Calu3 (cell line): Measurements from ENCODE around the gene INTS13. TPM values are rescaled to one million over a fixed set of nuclear protein-coding genes. Genes with fewer than 3 reads are reported as not detected.

ENCODE experiments used
- BruUV-seq: library from RNA; stranded (reverse); fragments of 400-500 nt; replicated peaks from 2 replicates; lab custom pipeline; 2021; lab: Mats Ljungman, UMichigan
- CTCF ChIA-PET: fragments of 300-600 bp; sonication (Branson Sonifier 250); formaldehyde crosslinking; loops from one replicate; lab custom pipeline; 2022; ENCODE audit warnings: antibody characterized with exemption; lab: Charles Lee
- DNase-seq: peaks from one replicate; pipeline ENCODE4 v3.0.0; 2022
- H3K27ac Mint-ChIP-seq: one replicate; pipeline ENCODE4 v1.8.0; 2022; ENCODE audit warnings: mixed read lengths; ENCODE audit not compliant: unreplicated experiment
- H3K27me3 Mint-ChIP-seq: one replicate; pipeline ENCODE4 v1.8.0; 2022; ENCODE audit warnings: mixed read lengths; ENCODE audit not compliant: unreplicated experiment
- H3K36me3 Mint-ChIP-seq: one replicate; pipeline ENCODE4 v1.8.0; 2022; ENCODE audit warnings: mild to moderate bottlenecking, moderate library complexity, mixed read lengths; ENCODE audit not compliant: insufficient read depth, unreplicated experiment
- H3K4me1 Mint-ChIP-seq: one replicate; pipeline ENCODE4 v1.8.0; 2022; ENCODE audit warnings: mild to moderate bottlenecking, low read depth, mixed read lengths; ENCODE audit not compliant: unreplicated experiment
- H3K4me3 Mint-ChIP-seq: one replicate; pipeline ENCODE4 v1.8.0; 2022; ENCODE audit warnings: mild to moderate bottlenecking, low read depth, moderate library complexity, mixed read lengths; ENCODE audit not compliant: unreplicated experiment
- H3K9me3 Mint-ChIP-seq: one replicate; pipeline ENCODE4 v1.8.0; 2022; ENCODE audit warnings: low read depth, mixed read lengths; ENCODE audit not compliant: unreplicated experiment
- intact Hi-C: fragments of 100-400 bp; cut with micrococcal nuclease; formaldehyde crosslinking; loops from one replicate; pipeline ENCODE4 v1.10.0; 2022; ENCODE audit not compliant: unreplicated experiment
- total RNA-seq: library from RNA; stranded (reverse); gene quantifications from 2 replicates; pipeline ENCODE4 v1.2.3, GENCODE V29; 2022
- TF ChIP-seq, protein P1 (sequence below): fragments of 200-600 bp; IDR thresholded peaks from one replicate; pipeline ENCODE4 v1.8.0; 2022; ENCODE audit warnings: antibody characterized with exemption; ENCODE audit not compliant: unreplicated experiment

INTS13 gene
- total RNA-seq, 1 experiment from 2014 or later: 35.0 TPM

DNA sequence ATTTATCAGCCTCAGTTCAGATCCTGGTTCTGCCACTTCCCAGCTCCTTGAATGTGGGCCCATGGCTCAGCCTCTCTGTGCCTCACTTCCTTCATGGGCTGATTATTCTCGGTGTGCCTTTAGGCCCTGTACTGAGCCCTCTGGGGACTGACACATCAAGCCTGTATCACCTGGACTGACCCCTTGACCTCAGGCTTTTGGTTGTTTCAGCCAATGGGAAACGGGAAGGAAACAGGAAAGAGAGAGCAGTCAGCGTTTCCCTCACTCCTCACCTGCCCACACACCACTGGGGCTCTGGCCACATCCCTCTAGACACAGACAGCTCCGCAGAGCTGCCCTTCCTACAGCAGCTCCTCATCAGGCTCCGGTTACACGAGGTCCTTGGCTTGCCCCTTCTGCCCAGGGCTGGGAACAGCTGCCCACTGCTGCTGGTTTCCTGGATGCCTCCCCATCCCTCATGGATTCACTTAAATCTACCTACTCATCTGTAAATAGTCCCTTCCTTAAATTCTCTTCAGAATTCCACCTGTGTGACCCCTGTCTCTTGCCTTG is 67.8 kb downstream of the INTS13 start:
- Mint-ChIP-seq H3K27ac (no peak overlapping the region), H3K4me3 (no peak overlapping the region)

GRCh38 chr12:26869104-26869494 is 68.7 kb downstream of the INTS13 start:
- intact Hi-C loops: no loop called here
- no peak for DNase-seq
- no peaks in the 10 kb centered on the region for H3K9me3 Mint-ChIP-seq
- CTCF ChIA-PET: no interaction called here
- no TSS peak for BruUV-seq
- no peak overlapping the region for H3K27ac Mint-ChIP-seq
- peaks cover 15% of the 10 kb centered on the region for H3K4me1 Mint-ChIP-seq
- TF ChIP-seq, protein P1, sequence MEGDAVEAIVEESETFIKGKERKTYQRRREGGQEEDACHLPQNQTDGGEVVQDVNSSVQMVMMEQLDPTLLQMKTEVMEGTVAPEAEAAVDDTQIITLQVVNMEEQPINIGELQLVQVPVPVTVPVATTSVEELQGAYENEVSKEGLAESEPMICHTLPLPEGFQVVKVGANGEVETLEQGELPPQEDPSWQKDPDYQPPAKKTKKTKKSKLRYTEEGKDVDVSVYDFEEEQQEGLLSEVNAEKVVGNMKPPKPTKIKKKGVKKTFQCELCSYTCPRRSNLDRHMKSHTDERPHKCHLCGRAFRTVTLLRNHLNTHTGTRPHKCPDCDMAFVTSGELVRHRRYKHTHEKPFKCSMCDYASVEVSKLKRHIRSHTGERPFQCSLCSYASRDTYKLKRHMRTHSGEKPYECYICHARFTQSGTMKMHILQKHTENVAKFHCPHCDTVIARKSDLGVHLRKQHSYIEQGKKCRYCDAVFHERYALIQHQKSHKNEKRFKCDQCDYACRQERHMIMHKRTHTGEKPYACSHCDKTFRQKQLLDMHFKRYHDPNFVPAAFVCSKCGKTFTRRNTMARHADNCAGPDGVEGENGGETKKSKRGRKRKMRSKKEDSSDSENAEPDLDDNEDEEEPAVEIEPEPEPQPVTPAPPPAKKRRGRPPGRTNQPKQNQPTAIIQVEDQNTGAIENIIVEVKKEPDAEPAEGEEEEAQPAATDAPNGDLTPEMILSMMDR: no peak
- H3K36me3 Mint-ChIP-seq: no peaks in the 10 kb centered on the region
- H3K4me3 Mint-ChIP-seq: no peak overlapping the region
- peaks cover 11% of the 10 kb centered on the region for H3K27me3 Mint-ChIP-seq

More for the DNA sequence above, 67.8 kb downstream of the INTS13 start:
- Mint-ChIP-seq H3K27me3 (peaks cover 17% of the 10 kb centered on the region), H3K36me3 (no peaks in the 10 kb centered on the region), H3K4me1 (peaks cover 15% of the 10 kb centered on the region), H3K9me3 (no peaks in the 10 kb centered on the region)
- intact Hi-C loops: no loop called here
- TF ChIP-seq, protein P1: no peak
- DNase-seq: no peak
- BruUV-seq: no TSS peak
- CTCF ChIA-PET: no interaction called here

DNA sequence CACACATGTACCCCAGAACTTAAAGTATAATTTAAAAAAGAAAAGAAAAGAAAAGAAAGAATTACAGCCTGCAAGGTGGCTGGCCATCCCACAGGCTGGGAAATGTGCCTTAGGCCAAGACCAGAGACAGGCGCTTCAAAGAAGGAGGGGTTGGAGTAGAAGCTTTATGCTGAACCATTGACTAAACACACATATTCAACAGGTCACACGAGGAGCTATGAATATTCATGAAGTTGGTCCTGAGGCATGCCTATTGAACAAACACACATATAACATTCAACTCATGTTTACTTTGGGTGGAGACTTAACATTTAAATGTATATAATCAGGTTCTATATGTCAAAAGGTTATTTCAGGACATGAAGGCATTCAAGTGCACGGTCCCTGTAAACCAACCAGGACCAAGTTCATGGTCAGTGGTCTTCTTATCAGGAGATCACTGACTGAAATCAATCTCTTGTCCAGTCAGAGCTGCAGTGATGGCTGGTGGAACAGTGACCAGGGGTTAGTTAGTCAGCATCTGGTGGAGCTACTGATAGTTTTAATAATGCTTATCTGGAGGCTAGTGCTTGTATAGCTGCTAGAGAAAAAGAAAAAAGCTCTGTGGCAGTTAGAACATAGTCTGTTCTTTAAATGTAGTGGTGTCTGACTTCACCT is 69.2 kb downstream of the INTS13 start:
- Mint-ChIP-seq H3K9me3 (no peaks in the 10 kb centered on the region), H3K4me3 (no peak overlapping the region), H3K27ac (no peak overlapping the region), H3K36me3 (no peaks in the 10 kb centered on the region), H3K27me3 (peaks cover 5% of the 10 kb centered on the region), H3K4me1 (peaks cover 15% of the 10 kb centered on the region)
- TF ChIP-seq, protein P1: no peak
- no TSS peak for BruUV-seq
- no peak for DNase-seq
- intact Hi-C loops: no loop called here
- CTCF ChIA-PET: no interaction called here

GRCh38 chr12:26867080-26867479 is 70.7 kb downstream of the INTS13 start:
- DNase-seq: no peak
- no peak overlapping the region for H3K27ac Mint-ChIP-seq
- CTCF ChIA-PET: interaction anchor here (0.7 to 0.9 kb wide), 2 partner anchors 13 to 59 kb away, joined by 3 to 4 read pairs; no protein-coding TSS in a partner anchor
- H3K9me3 Mint-ChIP-seq: no peaks in the 10 kb centered on the region
- H3K4me1 Mint-ChIP-seq: peaks cover 15% of the 10 kb centered on the region
- no peaks in the 10 kb centered on the region for H3K36me3 Mint-ChIP-seq
- intact Hi-C loops: no loop called here
- H3K27me3 Mint-ChIP-seq: no peaks in the 10 kb centered on the region
- BruUV-seq: no TSS peak
- TF ChIP-seq, protein P1: no peak
- no peak overlapping the region for H3K4me3 Mint-ChIP-seq
